ENCODE measurements around the gene PLXNA4.

The PLXNA4 gene

GRCh38 chr7:132080467-132080866, 495.8 kb downstream of the PLXNA4 start:
- no peak for DNase-seq

- DNase-seq, result no peak
These were observed 497.2 kb downstream of the PLXNA4 start for GRCh38 chr7:132078891-132079735.

GRCh38 chr7:132077971-132078685, 498.1 kb downstream of the PLXNA4 start:
- peak; percentile 63 for DNase-seq

GRCh38 chr7:132076301-132077035, 499.8 kb downstream of the PLXNA4 start:
- no peak for DNase-seq

- DNase-seq, result peak; percentile 33
These were observed 500.8 kb downstream of the PLXNA4 start for GRCh38 chr7:132075515-132075914.

GRCh38 chr7:132073920-132074589, 502.2 kb downstream of the PLXNA4 start:
- DNase-seq, result no peak
